Peyer's patch (tissue), 4 donors: Measurements from ENCODE around the gene ZNF784.

ENCODE experiments used
- POLR2A ChIP-seq, 2 donors: fragments of 450-650 bp; IDR thresholded peaks; one replicate each; pipeline ENCODE4 v1.5.1; 2017; ENCODE audit warnings: antibody characterized with exemption in 2 of 2, mild to moderate bottlenecking in 2 of 2, moderate library complexity in 2 of 2
- TF ChIP-seq, protein P1 (sequence below), 6 experiments: fragments of 450-650 bp in 4 of 6; fragments of 200-600 bp in 2 of 6; sonication (generic) in 1 of 6; IDR thresholded peaks; one replicate each; pipeline ENCODE4 v1.5.1; 2017 to 2019; ENCODE audit warnings: antibody characterized with exemption in 6 of 6, mild to moderate bottlenecking in 3 of 6, moderate library complexity in 1 of 6

DNA sequence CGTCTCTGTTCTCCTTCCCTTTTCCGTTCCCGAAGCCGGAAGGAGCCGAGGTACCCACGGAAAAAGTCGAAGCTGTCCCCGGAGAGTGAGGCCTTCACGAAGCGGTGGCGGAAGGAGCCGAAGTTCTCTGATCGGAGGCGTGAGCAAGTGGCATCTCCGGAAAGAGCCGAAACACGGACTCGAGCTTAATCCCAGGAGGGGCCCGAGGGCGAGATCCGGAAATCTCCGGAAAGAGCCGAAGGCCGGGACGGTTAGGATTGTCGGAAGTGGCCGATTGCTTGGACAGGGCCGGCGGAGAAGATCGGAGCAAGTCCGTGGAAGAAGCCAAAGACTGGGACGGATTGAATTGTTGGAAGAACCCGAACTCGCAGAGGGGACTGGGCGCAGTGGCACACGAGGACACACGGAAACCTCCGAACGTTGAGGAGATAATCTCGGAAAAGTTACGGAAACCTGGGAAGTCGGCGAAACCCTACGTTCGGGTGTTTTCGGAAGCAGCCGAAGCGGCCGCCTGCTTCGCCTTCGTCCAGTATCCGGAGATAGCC is 30.0 kb upstream of the ZNF784 start:
- TF ChIP-seq, protein P1, sequence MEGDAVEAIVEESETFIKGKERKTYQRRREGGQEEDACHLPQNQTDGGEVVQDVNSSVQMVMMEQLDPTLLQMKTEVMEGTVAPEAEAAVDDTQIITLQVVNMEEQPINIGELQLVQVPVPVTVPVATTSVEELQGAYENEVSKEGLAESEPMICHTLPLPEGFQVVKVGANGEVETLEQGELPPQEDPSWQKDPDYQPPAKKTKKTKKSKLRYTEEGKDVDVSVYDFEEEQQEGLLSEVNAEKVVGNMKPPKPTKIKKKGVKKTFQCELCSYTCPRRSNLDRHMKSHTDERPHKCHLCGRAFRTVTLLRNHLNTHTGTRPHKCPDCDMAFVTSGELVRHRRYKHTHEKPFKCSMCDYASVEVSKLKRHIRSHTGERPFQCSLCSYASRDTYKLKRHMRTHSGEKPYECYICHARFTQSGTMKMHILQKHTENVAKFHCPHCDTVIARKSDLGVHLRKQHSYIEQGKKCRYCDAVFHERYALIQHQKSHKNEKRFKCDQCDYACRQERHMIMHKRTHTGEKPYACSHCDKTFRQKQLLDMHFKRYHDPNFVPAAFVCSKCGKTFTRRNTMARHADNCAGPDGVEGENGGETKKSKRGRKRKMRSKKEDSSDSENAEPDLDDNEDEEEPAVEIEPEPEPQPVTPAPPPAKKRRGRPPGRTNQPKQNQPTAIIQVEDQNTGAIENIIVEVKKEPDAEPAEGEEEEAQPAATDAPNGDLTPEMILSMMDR (IDR thresholded peaks at IDR 0.05): no peak
- no peak for TF ChIP-seq POLR2A (IDR thresholded peaks at IDR 0.05)
